HL-60 (cell line): ENCODE data around the gene CRIP1.

Experiments used
- DNase-seq, 2 experiments: peaks; one replicate each; pipeline ENCODE4 v3.0.0-alpha.2; 2010 to 2020; ENCODE audit warnings: low read depth in 1 of 2, low spot score in 1 of 2
- H3K27ac ChIP-seq: fragments of 250-450 bp; sonication (Bioruptor Pico); replicated peaks from 2 replicates; pipeline ENCODE4 v1.5.1; 2020; ENCODE audit warnings: mild to moderate bottlenecking, moderate library complexity
- H3K27me3 ChIP-seq: fragments of 250-450 bp; sonication (Bioruptor Pico); 2 replicates; pipeline ENCODE4 v1.5.1; 2021; ENCODE audit warnings: mild to moderate bottlenecking, moderate library complexity; ENCODE audit not compliant: insufficient read depth, poor library complexity, severe bottlenecking
- H3K4me3 ChIP-seq: replicated peaks from 2 replicates; pipeline ENCODE4 v1.5.1; 2011; ENCODE audit warnings: mild to moderate bottlenecking, control low read depth, low read length; ENCODE audit not compliant: insufficient read depth
- GABPA ChIP-seq: IDR thresholded peaks from 2 replicates; pipeline ENCODE4 v1.6.1; 2012; ENCODE audit warnings: low read depth
- POLR2AphosphoS5 ChIP-seq: IDR thresholded peaks from 2 replicates; pipeline ENCODE4 v1.6.1; 2012; ENCODE audit warnings: low read depth
- SPI1 ChIP-seq: IDR thresholded peaks from 2 replicates; pipeline ENCODE4 v1.6.1; 2012; ENCODE audit warnings: low read depth, mild to moderate bottlenecking, borderline replicate concordance
- TF ChIP-seq, protein P1 (sequence below): IDR thresholded peaks from one replicate; pipeline ENCODE4 v1.5.1; 2011; ENCODE audit warnings: low read length, control low read depth, inconsistent platforms; ENCODE audit not compliant: insufficient read depth
- TF ChIP-seq, protein P2 (sequence below): IDR thresholded peaks from 2 replicates; pipeline ENCODE4 v1.6.1; 2012; ENCODE audit warnings: low read depth; ENCODE audit not compliant: insufficient replicate concordance

The CRIP1 gene

DNA sequence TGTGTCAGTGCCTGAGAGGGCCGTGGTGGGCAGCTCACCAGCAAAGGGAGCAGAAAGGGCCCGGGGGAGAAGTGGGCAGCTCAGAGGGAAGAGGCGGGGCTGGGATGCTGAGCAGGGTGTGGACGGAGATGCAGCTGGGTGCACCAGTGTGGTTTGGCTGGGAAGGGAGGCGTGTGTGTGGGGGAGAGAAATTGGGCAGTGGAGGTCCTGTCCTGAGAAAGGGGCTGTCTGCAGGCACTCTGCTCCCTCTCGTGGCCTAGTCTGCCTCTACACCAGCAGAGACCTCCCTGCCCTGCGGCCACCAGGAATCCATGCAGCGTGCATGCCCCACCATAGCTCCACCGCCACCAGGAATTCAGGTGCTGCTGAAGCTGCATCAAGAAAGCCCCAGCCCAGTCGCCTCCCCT, 46.1 kb downstream of the CRIP1 start:
- H3K27me3 ChIP-seq: peaks cover 23% of the 10 kb centered on the region
- no peak overlapping the region for H3K4me3 ChIP-seq
- peak in 1 of 2 experiments; percentile 35 for DNase-seq
- H3K27ac ChIP-seq: no peak overlapping the region
- TF ChIP-seq, protein P1, sequence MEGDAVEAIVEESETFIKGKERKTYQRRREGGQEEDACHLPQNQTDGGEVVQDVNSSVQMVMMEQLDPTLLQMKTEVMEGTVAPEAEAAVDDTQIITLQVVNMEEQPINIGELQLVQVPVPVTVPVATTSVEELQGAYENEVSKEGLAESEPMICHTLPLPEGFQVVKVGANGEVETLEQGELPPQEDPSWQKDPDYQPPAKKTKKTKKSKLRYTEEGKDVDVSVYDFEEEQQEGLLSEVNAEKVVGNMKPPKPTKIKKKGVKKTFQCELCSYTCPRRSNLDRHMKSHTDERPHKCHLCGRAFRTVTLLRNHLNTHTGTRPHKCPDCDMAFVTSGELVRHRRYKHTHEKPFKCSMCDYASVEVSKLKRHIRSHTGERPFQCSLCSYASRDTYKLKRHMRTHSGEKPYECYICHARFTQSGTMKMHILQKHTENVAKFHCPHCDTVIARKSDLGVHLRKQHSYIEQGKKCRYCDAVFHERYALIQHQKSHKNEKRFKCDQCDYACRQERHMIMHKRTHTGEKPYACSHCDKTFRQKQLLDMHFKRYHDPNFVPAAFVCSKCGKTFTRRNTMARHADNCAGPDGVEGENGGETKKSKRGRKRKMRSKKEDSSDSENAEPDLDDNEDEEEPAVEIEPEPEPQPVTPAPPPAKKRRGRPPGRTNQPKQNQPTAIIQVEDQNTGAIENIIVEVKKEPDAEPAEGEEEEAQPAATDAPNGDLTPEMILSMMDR: peak; percentile 4
- TF ChIP-seq SPI1: no peak

DNA sequence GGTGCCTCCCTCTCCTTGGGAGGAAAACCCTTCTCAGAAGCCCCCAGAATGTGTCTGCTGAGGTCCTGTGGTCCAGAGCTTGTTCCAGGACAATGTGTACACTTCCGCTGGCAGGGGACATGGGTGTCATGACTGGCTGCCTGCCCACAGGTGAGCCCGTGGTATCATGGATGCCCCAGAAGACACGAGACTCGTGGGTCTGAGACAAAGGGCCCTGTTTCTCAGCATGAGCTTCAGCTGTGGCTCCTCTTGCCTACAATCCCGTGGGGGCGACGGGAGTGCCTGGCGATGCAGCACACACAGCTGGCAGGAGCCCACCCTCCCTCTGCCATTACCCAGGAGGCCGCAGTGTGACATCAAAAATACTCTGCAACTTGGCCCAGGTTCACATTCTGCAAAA, 46.7 kb downstream of the CRIP1 start:
- Histone ChIP-seq H3K27me3 (peaks cover 21% of the 10 kb centered on the region), H3K4me3 (no peak overlapping the region), H3K27ac (no peak overlapping the region)
- TF ChIP-seq, protein P1: no peak
- no peak for TF ChIP-seq SPI1
- TF ChIP-seq GABPA: no peak
- no peak for DNase-seq

DNA sequence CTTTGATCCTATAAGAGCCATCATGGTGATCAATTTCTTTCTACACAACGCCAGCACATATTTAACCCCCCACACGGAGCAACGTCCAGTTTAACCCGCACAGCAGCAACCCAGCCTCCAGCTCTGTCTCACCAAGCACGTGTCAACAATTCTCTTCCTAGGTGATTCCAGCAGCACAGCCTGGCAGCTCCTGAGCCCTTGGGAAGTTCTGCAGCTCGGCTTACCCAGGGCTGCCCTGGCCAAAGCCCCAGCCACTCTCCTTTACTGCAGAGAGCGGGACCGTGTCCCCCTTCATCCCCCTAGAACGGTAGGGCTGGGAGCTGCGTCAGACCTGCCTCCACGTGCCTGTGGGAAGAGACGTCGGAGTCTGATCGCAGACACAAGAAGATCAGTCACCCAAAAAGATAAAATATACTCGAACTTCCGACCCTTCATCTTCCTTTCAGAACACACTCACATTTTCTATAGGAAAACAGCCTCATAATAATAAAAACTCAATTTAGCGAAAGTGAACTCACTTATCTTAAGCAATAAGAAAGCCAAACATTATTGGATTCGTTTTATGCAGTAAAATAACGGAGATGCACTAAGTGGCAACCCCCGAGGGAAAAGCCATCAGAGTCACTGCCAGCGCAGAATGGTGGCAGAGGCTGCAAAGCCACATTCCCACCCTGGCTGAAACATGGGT, 47.3 kb downstream of the CRIP1 start:
- Histone ChIP-seq H3K4me3 (no peak overlapping the region), H3K27me3 (peaks cover 19% of the 10 kb centered on the region), H3K27ac (no peak overlapping the region)
- no peak for TF ChIP-seq POLR2AphosphoS5
- TF ChIP-seq, protein P2, sequence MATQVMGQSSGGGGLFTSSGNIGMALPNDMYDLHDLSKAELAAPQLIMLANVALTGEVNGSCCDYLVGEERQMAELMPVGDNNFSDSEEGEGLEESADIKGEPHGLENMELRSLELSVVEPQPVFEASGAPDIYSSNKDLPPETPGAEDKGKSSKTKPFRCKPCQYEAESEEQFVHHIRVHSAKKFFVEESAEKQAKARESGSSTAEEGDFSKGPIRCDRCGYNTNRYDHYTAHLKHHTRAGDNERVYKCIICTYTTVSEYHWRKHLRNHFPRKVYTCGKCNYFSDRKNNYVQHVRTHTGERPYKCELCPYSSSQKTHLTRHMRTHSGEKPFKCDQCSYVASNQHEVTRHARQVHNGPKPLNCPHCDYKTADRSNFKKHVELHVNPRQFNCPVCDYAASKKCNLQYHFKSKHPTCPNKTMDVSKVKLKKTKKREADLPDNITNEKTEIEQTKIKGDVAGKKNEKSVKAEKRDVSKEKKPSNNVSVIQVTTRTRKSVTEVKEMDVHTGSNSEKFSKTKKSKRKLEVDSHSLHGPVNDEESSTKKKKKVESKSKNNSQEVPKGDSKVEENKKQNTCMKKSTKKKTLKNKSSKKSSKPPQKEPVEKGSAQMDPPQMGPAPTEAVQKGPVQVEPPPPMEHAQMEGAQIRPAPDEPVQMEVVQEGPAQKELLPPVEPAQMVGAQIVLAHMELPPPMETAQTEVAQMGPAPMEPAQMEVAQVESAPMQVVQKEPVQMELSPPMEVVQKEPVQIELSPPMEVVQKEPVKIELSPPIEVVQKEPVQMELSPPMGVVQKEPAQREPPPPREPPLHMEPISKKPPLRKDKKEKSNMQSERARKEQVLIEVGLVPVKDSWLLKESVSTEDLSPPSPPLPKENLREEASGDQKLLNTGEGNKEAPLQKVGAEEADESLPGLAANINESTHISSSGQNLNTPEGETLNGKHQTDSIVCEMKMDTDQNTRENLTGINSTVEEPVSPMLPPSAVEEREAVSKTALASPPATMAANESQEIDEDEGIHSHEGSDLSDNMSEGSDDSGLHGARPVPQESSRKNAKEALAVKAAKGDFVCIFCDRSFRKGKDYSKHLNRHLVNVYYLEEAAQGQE: no peak
- no peak for TF ChIP-seq SPI1
- TF ChIP-seq, protein P1: no peak
- no peak for TF ChIP-seq GABPA
- no peak for DNase-seq

DNA sequence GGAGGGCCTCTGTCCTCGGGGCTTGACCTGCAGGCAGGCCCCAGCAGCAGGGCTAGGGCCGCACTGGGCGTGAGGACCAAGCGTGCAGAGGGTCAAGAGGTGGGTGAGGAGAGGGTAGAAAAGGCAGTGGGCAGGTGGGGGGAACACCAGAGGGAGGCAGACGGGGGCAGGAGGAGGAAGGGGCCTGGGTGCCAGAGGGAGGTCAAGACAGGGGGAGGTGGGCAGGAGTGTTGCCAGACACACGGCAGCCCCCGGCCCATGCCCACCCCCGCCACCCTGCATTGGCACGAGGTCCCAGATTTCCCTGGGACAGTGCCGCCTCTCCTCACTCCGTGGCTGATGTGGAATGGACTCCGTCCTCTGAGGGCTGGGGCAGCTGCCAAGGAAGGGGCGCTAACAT, 47.9 kb downstream of the CRIP1 start:
- Histone ChIP-seq H3K4me3 (no peak overlapping the region), H3K27ac (no peak overlapping the region), H3K27me3 (peaks cover 17% of the 10 kb centered on the region)
- DNase-seq: no peak
- no peak for TF ChIP-seq GABPA
- TF ChIP-seq, protein P2: no peak
